NCI-H2196 (cell line): ENCODE measurements around the gene RPS6KA4.
"Not testable (repeated sequence)": the region's sequence is repeated elsewhere in the genome, so short reads cannot be mapped to it uniquely, and the experiment has no call there.

Experiments used
- DNase-seq: peaks from one replicate; lab custom pipeline; 2025; ENCODE audit not compliant: unreplicated experiment; lab: John Stamatoyannopoulos, UW

Gene RPS6KA4

GRCh38 chr11:64415286-64415685 is 56.3 kb downstream of the RPS6KA4 start:
- DNase-seq = no peak

- no peak for DNase-seq
Measured at GRCh38 chr11:64415996-64416728, 57.2 kb downstream of the RPS6KA4 start.

- DNase-seq = not testable (repeated sequence)
Measured at GRCh38 chr11:64418233-64418632, 59.3 kb downstream of the RPS6KA4 start.

GRCh38 chr11:64419257-64419790 is 60.4 kb downstream of the RPS6KA4 start:
- no peak for DNase-seq

- no peak for DNase-seq
Measured at GRCh38 chr11:64419818-64420485, 61.0 kb downstream of the RPS6KA4 start.
